GM12878 (cell line): ENCODE results near the gene SMOC1. TPM values are rescaled to one million over a fixed set of nuclear protein-coding genes. Genes with fewer than 3 reads are reported as not detected.

Experiments
- ATAC-seq: fragments of 200-7000 bp; cut with Tn5 transposase; 3 replicates; pipeline ENCODE4 v1.9.1; 2020; ENCODE audit warnings: mild to moderate bottlenecking, moderate library complexity
- BruUV-seq: library from RNA; stranded (reverse); fragments of 400-500 nt; replicated peaks from 2 replicates; lab custom pipeline; 2021; lab: Mats Ljungman, UMichigan
- CTCF ChIA-PET: fragments of 300-600 bp; sonication (Branson Sonifier 250); formaldehyde crosslinking; extraction: SDS; loops from one replicate; lab custom pipeline; 2021; ENCODE audit warnings: inconsistent platforms; lab: Yijun Ruan, JAX
- POLR2A ChIA-PET: fragments of 350-600 bp; formaldehyde crosslinking; extraction: SDS; loops from one replicate; lab custom pipeline; 2021; ENCODE audit warnings: inconsistent platforms; lab: Charles Lee
- RAD21 ChIA-PET: fragments of 300-600 bp; sonication (Branson Sonifier 250); formaldehyde crosslinking; loops from one replicate; lab custom pipeline; 2023; ENCODE audit warnings: antibody characterized with exemption; ENCODE audit not compliant: unreplicated experiment; lab: Charles Lee
- SMC1A ChIA-PET: fragments of 300-600 bp; sonication (Branson Sonifier 250); formaldehyde crosslinking; loops from one replicate; lab custom pipeline; 2023; ENCODE audit not compliant: unreplicated experiment, uncharacterized antibody; lab: Charles Lee
- DNase-seq: peaks from one replicate; pipeline ENCODE4 v3.0.0-alpha.2; 2011; ENCODE audit warnings: low read depth, low spot score
- FAIRE-seq: peaks from 3 replicates; lab custom pipeline; 2011; peaks lifted over from hg19 to GRCh38; lab: Jason Lieb, UNC
- H2AFZ ChIP-seq: 2 replicates; pipeline ENCODE4 v1.6.0; 2011; ENCODE audit warnings: low read depth, low read length, control low read depth; ENCODE audit not compliant: control insufficient read depth
- H3K27ac ChIP-seq: 2 replicates; pipeline ENCODE4 v1.5.1; 2011; ENCODE audit warnings: control low read depth; ENCODE audit not compliant: control insufficient read depth, insufficient read depth
- H3K27me3 ChIP-seq, 2 experiments: replicated peaks in 1 of 2; 2 replicates each; pipeline versions ENCODE4 v1.6.0 to v1.6.1; 2011; ENCODE audit warnings: low read length in 1 of 2; ENCODE audit not compliant: control insufficient read depth in 2 of 2, insufficient read depth in 2 of 2
- H3K36me3 ChIP-seq, 2 experiments: 2 replicates each; pipeline ENCODE4 v1.5.1; 2011; ENCODE audit warnings: low read length in 1 of 2; ENCODE audit not compliant: control insufficient read depth in 2 of 2, insufficient read depth in 2 of 2
- H3K4me1 ChIP-seq: 2 replicates; pipeline ENCODE4 v1.6.1; 2011; ENCODE audit warnings: mild to moderate bottlenecking, low read length, moderate library complexity, mixed read lengths; ENCODE audit not compliant: control insufficient read depth, insufficient read depth
- H3K4me2 ChIP-seq: 2 replicates; pipeline ENCODE4 v1.6.0; 2011; ENCODE audit warnings: control low read depth; ENCODE audit not compliant: control insufficient read depth, insufficient read depth
- H3K4me3 ChIP-seq: fragments of 200-600 bp; sonication (generic); 2 replicates; pipeline ENCODE4 v1.5.1; 2016
- H3K79me2 ChIP-seq: 2 replicates; pipeline ENCODE4 v1.6.0; 2011; ENCODE audit warnings: low read length; ENCODE audit not compliant: control insufficient read depth, insufficient read depth
- H3K9ac ChIP-seq: 2 replicates; pipeline ENCODE4 v1.8.0; 2011; ENCODE audit warnings: low read length, control low read depth, mixed read lengths; ENCODE audit not compliant: control insufficient read depth, insufficient read depth
- H3K9me3 ChIP-seq: replicated peaks from 3 replicates; pipeline ENCODE4 v1.5.1; 2011; ENCODE audit warnings: mild to moderate bottlenecking, low read length; ENCODE audit not compliant: control insufficient read depth, insufficient read depth
- H4K20me1 ChIP-seq: 2 replicates; pipeline ENCODE4 v1.6.0; 2011; ENCODE audit not compliant: control insufficient read depth, insufficient read depth
- CBX3 ChIP-seq: fragments of 200-600 bp; sonication (generic); IDR thresholded peaks from 2 replicates; pipeline ENCODE4 v1.6.1; 2016; ENCODE audit warnings: low read depth, borderline replicate concordance
- E2F4 ChIP-seq: IDR thresholded peaks from 2 replicates; pipeline ENCODE4 v1.6.1; 2012; ENCODE audit warnings: low read depth, low read length, improper control_type of control experiment
- EED ChIP-seq: sonication (generic); IDR thresholded peaks from 2 replicates; pipeline ENCODE4 v1.6.1; 2016; ENCODE audit warnings: antibody characterized with exemption, low read depth
- HDAC6 ChIP-seq: fragments of 200-600 bp; sonication (generic); IDR thresholded peaks from one replicate; pipeline ENCODE4 v1.8.0; 2017; ENCODE audit warnings: antibody characterized with exemption; ENCODE audit not compliant: unreplicated experiment
- HDGF ChIP-seq: fragments of 450-650 bp; IDR thresholded peaks from 2 replicates; pipeline ENCODE4 v1.6.1; 2016; ENCODE audit warnings: antibody characterized with exemption
- PML ChIP-seq: IDR thresholded peaks from 2 replicates; pipeline ENCODE4 v1.6.1; 2012; ENCODE audit warnings: low read length, inconsistent platforms
- USF2 ChIP-seq: IDR thresholded peaks from 2 replicates; pipeline ENCODE4 v1.6.1; 2011; ENCODE audit warnings: low read depth, low read length, improper control_type of control experiment, borderline replicate concordance
- ZNF592 ChIP-seq: fragments of 450-650 bp; IDR thresholded peaks from 2 replicates; pipeline ENCODE4 v1.6.1; 2017; ENCODE audit warnings: mild to moderate bottlenecking, moderate library complexity
- WGBS: methylation state at CpG from one replicate; pipeline ENCODE4 v1.1.6; 2016; ENCODE audit warnings: low lambda C conversion rate; ENCODE audit not compliant: insufficient replicate concordance, insufficient coverage; ENCODE audit errors: missing lambda C conversion rate; 5-methylcytosine and 5-hydroxymethylcytosine counted together
- in situ Hi-C: fragments of 300-500 bp; cut with MboI; formaldehyde crosslinking; loops from 9 replicates; pipeline ENCODE4 v1.14.3; 2018; ENCODE audit warnings: mixed read lengths
- intact Hi-C: fragments of 100-400 bp; cut with micrococcal nuclease; formaldehyde crosslinking; loops from one replicate; pipeline ENCODE4 v1.14.2; 2022; ENCODE audit not compliant: unreplicated experiment
- polyA plus RNA-seq, 11 experiments: library from polyadenylated mRNA; depleted of rRNA in 4 of 11; unstranded in 6 of 11; stranded (reverse) in 5 of 11; fragments of >200 nt; fragmentation: Nextera tagmentation in 4 of 11; fragmentation: Illumina TruSeq in 1 of 11; extraction: Ambion mirVana in 4 of 11; extraction: Trizol in 1 of 11; gene quantifications; 1 replicate in 1 of 11; 2 replicates in 10 of 11; pipeline versions ENCODE4 v1.2.1 to v1.2.3, GENCODE V29; 2011 to 2016; ENCODE audit warnings: inconsistent platforms in 2 of 11, missing spikeins in 2 of 11, low read depth in 1 of 11
- total RNA-seq, 4 experiments: library from RNA; depleted of rRNA in 3 of 4; stranded (reverse); fragments of >200 nt in 3 of 4; fragmentation: Illumina TruSeq in 1 of 4; extraction: Trizol in 1 of 4; gene quantifications; 2 replicates each; pipeline versions ENCODE4 v1.2.1 to v1.2.3, GENCODE V29; 2013 to 2021

SMOC1 gene
- total and polyA plus RNA-seq, 10 of the 15 experiments (the other 5 are each of a cell fraction or from before 2014, with no cell fraction given): 0.03 to 0.26 (median 0.14) TPM; not detected in 7

GRCh38 chr14:69972755-69973154 is 93.5 kb downstream of the SMOC1 start:
- Histone ChIP-seq H3K27ac (no peak overlapping the region), H3K9ac (no peak overlapping the region), H3K4me3 (no peak overlapping the region), H3K27me3 (peaks cover 0 to 2% of the 10 kb centered on the region in 2 experiments; a peak in 2 of 4 replicates), H4K20me1 (no peaks in the 10 kb centered on the region), H3K4me1 (no peaks in the 10 kb centered on the region), H3K9me3 (no peaks in the 10 kb centered on the region), H3K79me2 (no peaks in the 10 kb centered on the region), H3K36me3 (no peaks in the 10 kb centered on the region), H3K4me2 (no peak overlapping the region), H2AFZ (no peak overlapping the region)
- ChIA-PET RAD21 (no interaction called here), CTCF (no interaction called here), POLR2A (no interaction called here), SMC1A (no interaction called here)
- WGBS: 39% methylated on average over 5 of the region's 5 CpGs
- DNase-seq (no peak), FAIRE-seq (no peak), ATAC-seq (no peak)
- in situ Hi-C loops (no loop called here), intact Hi-C loops (no loop called here)
- TF ChIP-seq HDGF (no peak), E2F4 (no peak), CBX3 (no peak), PML (no peak), HDAC6 (no peak), ZNF592 (no peak), USF2 (no peak), EED (no peak)
- BruUV-seq: no TSS peak
